Measurements from ENCODE around the gene NLGN2. TPM values are rescaled to one million over a fixed set of nuclear protein-coding genes. Genes with fewer than 3 reads are reported as not detected.

Gene NLGN2
- total RNA-seq, 1 experiment from 2014 or later, result 76.7 TPM

GRCh38 chr17:7436556-7437368 lies 29.1 kb downstream of the NLGN2 start:
- H3K27ac Mint-ChIP-seq, result peak overlapping the region; percentile 98
- H3K4me1 Mint-ChIP-seq, result peaks cover 24% of the 10 kb centered on the region
- H3K36me3 Mint-ChIP-seq, result no peaks in the 10 kb centered on the region
- H3K27me3 Mint-ChIP-seq (ENCODE audit: low read depth), result peaks cover 17% of the 10 kb centered on the region
- ChIA-PET POLR2A (interaction anchor here (0.7 to 4.2 kb wide), 17 partner anchors 8 to 251 kb away, joined by 3 to 38 read pairs (median 4); partner anchors contain the start of genes CHRNB1, NEURL4, POLR2A and TMEM256), CTCF (interaction anchor here (0.8 to 4.7 kb wide), 39 partner anchors 8 to 267 kb away, joined by 3 to 69 read pairs (median 6); partner anchors contain the start of genes ACAP1, CHRNB1, KCTD11 and NEURL4)
- ATAC-seq (peak; percentile 50), DNase-seq (ENCODE audit: low spot score) (peak; percentile 89)
- H3K9me3 Mint-ChIP-seq, result no peaks in the 10 kb centered on the region
- peak overlapping the region; percentile 90 for H3K4me3 Mint-ChIP-seq
- TF ChIP-seq JAZF1 (CRISPR knock-in tag; IDR thresholded peaks at IDR 0.05) (no peak), AFF4 (CRISPR knock-in tag; IDR thresholded peaks at IDR 0.05; ENCODE audit: borderline replicate concordance) (0 out of 2 replicates have a peak, but pooled peaks have one; percentile 30), E2F4 (CRISPR knock-in tag; IDR thresholded peaks at IDR 0.05; ENCODE audit: borderline replicate concordance, low read depth) (no peak), ZBTB43 (CRISPR knock-in tag; IDR thresholded peaks at IDR 0.05) (no peak), ZNF396 (CRISPR knock-in tag; IDR thresholded peaks at IDR 0.05; ENCODE audit: borderline replicate concordance) (no peak), ATF6 (CRISPR knock-in tag; IDR thresholded peaks at IDR 0.05) (no peak), ZNF671 (CRISPR knock-in tag; IDR thresholded peaks at IDR 0.05) (no peak), KAT7 (CRISPR knock-in tag; IDR thresholded peaks at IDR 0.05; ENCODE audit: borderline replicate concordance) (no peak), IRF2 (CRISPR knock-in tag; IDR thresholded peaks at IDR 0.05; ENCODE audit: borderline replicate concordance, low read depth) (no peak), FOXK1 (CRISPR knock-in tag; IDR thresholded peaks at IDR 0.05) (peak; percentile 74; the same call in 1 of the 2 replicates), MXD4 (CRISPR knock-in tag; IDR thresholded peaks at IDR 0.05; ENCODE audit: borderline replicate concordance) (no peak), SMAD3 (CRISPR knock-in tag; IDR thresholded peaks at IDR 0.05; ENCODE audit: borderline replicate concordance) (peak; percentile 89; the same call in 1 of the 2 replicates), PREB (CRISPR knock-in tag; IDR thresholded peaks at IDR 0.05; ENCODE audit: borderline replicate concordance) (no peak), ZNF219 (CRISPR knock-in tag; IDR thresholded peaks at IDR 0.05; ENCODE audit: borderline replicate concordance) (no peak), JUN (CRISPR knock-in tag; IDR thresholded peaks at IDR 0.05) (no peak), ZNF317 (CRISPR knock-in tag; IDR thresholded peaks at IDR 0.05; ENCODE audit: borderline replicate concordance, low read depth) (0 out of 2 replicates have a peak, but pooled peaks have one; percentile 50), RORB (CRISPR knock-in tag; IDR thresholded peaks at IDR 0.05) (no peak), ZNF425 (CRISPR knock-in tag; conservative IDR thresholded peaks at IDR 0.05) (no peak), HMGA2 (CRISPR knock-in tag; IDR thresholded peaks at IDR 0.05) (no peak; the same call in 1 of the 2 replicates), GRHL2 (CRISPR knock-in tag; IDR thresholded peaks at IDR 0.05; ENCODE audit: insufficient replicate concordance, severe bottlenecking) (no peak), IRF1 (CRISPR knock-in tag; IDR thresholded peaks at IDR 0.05) (0 out of 2 replicates have a peak, but pooled peaks have one; percentile 11)

Data from WTC11 (cell line).